ENCODE data around the gene SERP2. TPM values are rescaled to one million over a fixed set of nuclear protein-coding genes. Genes with fewer than 3 reads are reported as not detected.

The SERP2 gene
- total RNA-seq, 1 donor from 2014 or later, result 0.25 TPM

GRCh38 chr13:44412346-44412935, 38.8 kb downstream of the SERP2 start:
- DNase-seq (ENCODE audit: low spot score), result no peak
- H3K27me3 Mint-ChIP-seq (ENCODE audit: low read depth), result no peaks in the 10 kb centered on the region
- intact Hi-C loops (cut with micrococcal nuclease), result no loop called here
- H3K4me1 Mint-ChIP-seq (ENCODE audit: low read depth), result no peaks in the 10 kb centered on the region
- no peak overlapping the region for H3K27ac Mint-ChIP-seq
- H3K36me3 Mint-ChIP-seq (ENCODE audit: low read depth), result no peaks in the 10 kb centered on the region
- no peaks in the 10 kb centered on the region for H3K9me3 Mint-ChIP-seq
- H3K4me3 Mint-ChIP-seq (ENCODE audit: low read depth), result no peak overlapping the region

GRCh38 chr13:44413095-44413494, 39.5 kb downstream of the SERP2 start:
- H3K9me3 Mint-ChIP-seq, result no peaks in the 10 kb centered on the region
- H3K4me1 Mint-ChIP-seq (ENCODE audit: low read depth), result no peaks in the 10 kb centered on the region
- no peaks in the 10 kb centered on the region for H3K36me3 Mint-ChIP-seq (ENCODE audit: low read depth)
- DNase-seq (ENCODE audit: low spot score), result no peak
- no peaks in the 10 kb centered on the region for H3K27me3 Mint-ChIP-seq (ENCODE audit: low read depth)
- H3K4me3 Mint-ChIP-seq (ENCODE audit: low read depth), result no peak overlapping the region
- H3K27ac Mint-ChIP-seq, result no peak overlapping the region
- intact Hi-C loops (cut with micrococcal nuclease), result no loop called here

GRCh38 chr13:44414716-44415115, 41.1 kb downstream of the SERP2 start:
- no peak overlapping the region for H3K27ac Mint-ChIP-seq
- intact Hi-C loops (cut with micrococcal nuclease), result no loop called here
- no peaks in the 10 kb centered on the region for H3K27me3 Mint-ChIP-seq (ENCODE audit: low read depth)
- H3K9me3 Mint-ChIP-seq, result no peaks in the 10 kb centered on the region
- H3K4me1 Mint-ChIP-seq (ENCODE audit: low read depth), result no peaks in the 10 kb centered on the region
- no peak overlapping the region for H3K4me3 Mint-ChIP-seq (ENCODE audit: low read depth)
- no peak for DNase-seq (ENCODE audit: low spot score)
- no peaks in the 10 kb centered on the region for H3K36me3 Mint-ChIP-seq (ENCODE audit: low read depth)

GRCh38 chr13:44415815-44416214, 42.2 kb downstream of the SERP2 start:
- no peaks in the 10 kb centered on the region for H3K36me3 Mint-ChIP-seq (ENCODE audit: low read depth)
- DNase-seq (ENCODE audit: low spot score), result no peak
- intact Hi-C loops (cut with micrococcal nuclease), result no loop called here
- no peaks in the 10 kb centered on the region for H3K9me3 Mint-ChIP-seq
- H3K4me1 Mint-ChIP-seq (ENCODE audit: low read depth), result no peaks in the 10 kb centered on the region
- H3K27me3 Mint-ChIP-seq (ENCODE audit: low read depth), result no peaks in the 10 kb centered on the region
- no peak overlapping the region for H3K27ac Mint-ChIP-seq
- no peak overlapping the region for H3K4me3 Mint-ChIP-seq (ENCODE audit: low read depth)

GRCh38 chr13:44416301-44416700, 42.7 kb downstream of the SERP2 start:
- Mint-ChIP-seq H3K27ac (no peak overlapping the region), H3K4me3 (ENCODE audit: low read depth) (no peak overlapping the region), H3K27me3 (ENCODE audit: low read depth) (no peaks in the 10 kb centered on the region), H3K9me3 (no peaks in the 10 kb centered on the region), H3K36me3 (ENCODE audit: low read depth) (no peaks in the 10 kb centered on the region), H3K4me1 (ENCODE audit: low read depth) (no peaks in the 10 kb centered on the region)
- intact Hi-C loops (cut with micrococcal nuclease), result no loop called here
- no peak for DNase-seq (ENCODE audit: low spot score)

- Mint-ChIP-seq H3K9me3 (no peaks in the 10 kb centered on the region), H3K27ac (no peak overlapping the region), H3K27me3 (ENCODE audit: low read depth) (peaks cover 2% of the 10 kb centered on the region), H3K4me1 (ENCODE audit: low read depth) (no peaks in the 10 kb centered on the region), H3K4me3 (ENCODE audit: low read depth) (no peak overlapping the region), H3K36me3 (ENCODE audit: low read depth) (no peaks in the 10 kb centered on the region)
- intact Hi-C loops (cut with micrococcal nuclease), result no loop called here
- no peak for DNase-seq (ENCODE audit: low spot score)
Measured at GRCh38 chr13:44416744-44417143, 43.1 kb downstream of the SERP2 start.

- no peak overlapping the region for H3K4me3 Mint-ChIP-seq (ENCODE audit: low read depth)
- peaks cover 6% of the 10 kb centered on the region for H3K27me3 Mint-ChIP-seq (ENCODE audit: low read depth)
- DNase-seq (ENCODE audit: low spot score), result no peak
- intact Hi-C loops (cut with micrococcal nuclease), result no loop called here
- no peak overlapping the region for H3K27ac Mint-ChIP-seq
- H3K36me3 Mint-ChIP-seq (ENCODE audit: low read depth), result no peaks in the 10 kb centered on the region
- no peaks in the 10 kb centered on the region for H3K4me1 Mint-ChIP-seq (ENCODE audit: low read depth)
- no peaks in the 10 kb centered on the region for H3K9me3 Mint-ChIP-seq
Measured at GRCh38 chr13:44417446-44417845, 43.8 kb downstream of the SERP2 start.

- intact Hi-C loops (cut with micrococcal nuclease), result no loop called here
- Mint-ChIP-seq H3K27ac (no peak overlapping the region), H3K4me1 (ENCODE audit: low read depth) (no peaks in the 10 kb centered on the region), H3K27me3 (ENCODE audit: low read depth) (peaks cover 6% of the 10 kb centered on the region), H3K9me3 (no peaks in the 10 kb centered on the region), H3K36me3 (ENCODE audit: low read depth) (no peaks in the 10 kb centered on the region), H3K4me3 (ENCODE audit: low read depth) (no peak overlapping the region)
- no peak for DNase-seq (ENCODE audit: low spot score)
Measured at GRCh38 chr13:44417876-44418275, 44.3 kb downstream of the SERP2 start.

- no peaks in the 10 kb centered on the region for H3K36me3 Mint-ChIP-seq (ENCODE audit: low read depth)
- no peak overlapping the region for H3K4me3 Mint-ChIP-seq (ENCODE audit: low read depth)
- no peaks in the 10 kb centered on the region for H3K4me1 Mint-ChIP-seq (ENCODE audit: low read depth)
- intact Hi-C loops (cut with micrococcal nuclease), result no loop called here
- no peak overlapping the region for H3K27ac Mint-ChIP-seq
- DNase-seq (ENCODE audit: low spot score), result no peak
- H3K9me3 Mint-ChIP-seq, result no peaks in the 10 kb centered on the region
- H3K27me3 Mint-ChIP-seq (ENCODE audit: low read depth), result peaks cover 8% of the 10 kb centered on the region
Measured at GRCh38 chr13:44420376-44421220, 47.0 kb downstream of the SERP2 start.

GRCh38 chr13:44421853-44422525, 48.4 kb downstream of the SERP2 start:
- no peak for DNase-seq (ENCODE audit: low spot score)
- Mint-ChIP-seq H3K36me3 (ENCODE audit: low read depth) (no peaks in the 10 kb centered on the region), H3K4me3 (ENCODE audit: low read depth) (no peak overlapping the region), H3K27ac (no peak overlapping the region), H3K9me3 (no peaks in the 10 kb centered on the region), H3K27me3 (ENCODE audit: low read depth) (peaks cover 15% of the 10 kb centered on the region), H3K4me1 (ENCODE audit: low read depth) (no peaks in the 10 kb centered on the region)
- intact Hi-C loops (cut with micrococcal nuclease), result no loop called here

GRCh38 chr13:44422755-44423643, 49.4 kb downstream of the SERP2 start:
- no peak overlapping the region for H3K27ac Mint-ChIP-seq

GRCh38 chr13:44423824-44424223, 50.2 kb downstream of the SERP2 start:
- peaks cover 19% of the 10 kb centered on the region for H3K27me3 Mint-ChIP-seq (ENCODE audit: low read depth)
- no peak overlapping the region for H3K4me3 Mint-ChIP-seq (ENCODE audit: low read depth)
- DNase-seq (ENCODE audit: low spot score), result no peak
- no peaks in the 10 kb centered on the region for H3K9me3 Mint-ChIP-seq
- no peaks in the 10 kb centered on the region for H3K36me3 Mint-ChIP-seq (ENCODE audit: low read depth)
- intact Hi-C loops (cut with micrococcal nuclease), result no loop called here
- no peaks in the 10 kb centered on the region for H3K4me1 Mint-ChIP-seq (ENCODE audit: low read depth)
- no peak overlapping the region for H3K27ac Mint-ChIP-seq

More at GRCh38 chr13:44422755-44423643, 49.4 kb downstream of the SERP2 start:
- Mint-ChIP-seq H3K4me3 (ENCODE audit: low read depth) (no peak overlapping the region), H3K9me3 (no peaks in the 10 kb centered on the region), H3K27me3 (ENCODE audit: low read depth) (peaks cover 19% of the 10 kb centered on the region), H3K4me1 (ENCODE audit: low read depth) (no peaks in the 10 kb centered on the region), H3K36me3 (ENCODE audit: low read depth) (no peaks in the 10 kb centered on the region)
- no peak for DNase-seq (ENCODE audit: low spot score)
- intact Hi-C loops (cut with micrococcal nuclease), result no loop called here

Measured in activated T-helper 2 cell treated with anti-CD3 and anti-CD28 coated beads, Interferon-gamma antibody, Interleukin-2, Interleukin-4, amounts not matched to agents 10 μg/mL and 5 μg/mL and 100 μg/mL, durations not matched to agents 14 hours and 24 hours and 36 hours (primary cell).